ENCODE data around the gene RASSF1.
A peak's percentile ranks its signal among the peaks of the same experiment; 100 is the strongest.

Gene RASSF1

DNA sequence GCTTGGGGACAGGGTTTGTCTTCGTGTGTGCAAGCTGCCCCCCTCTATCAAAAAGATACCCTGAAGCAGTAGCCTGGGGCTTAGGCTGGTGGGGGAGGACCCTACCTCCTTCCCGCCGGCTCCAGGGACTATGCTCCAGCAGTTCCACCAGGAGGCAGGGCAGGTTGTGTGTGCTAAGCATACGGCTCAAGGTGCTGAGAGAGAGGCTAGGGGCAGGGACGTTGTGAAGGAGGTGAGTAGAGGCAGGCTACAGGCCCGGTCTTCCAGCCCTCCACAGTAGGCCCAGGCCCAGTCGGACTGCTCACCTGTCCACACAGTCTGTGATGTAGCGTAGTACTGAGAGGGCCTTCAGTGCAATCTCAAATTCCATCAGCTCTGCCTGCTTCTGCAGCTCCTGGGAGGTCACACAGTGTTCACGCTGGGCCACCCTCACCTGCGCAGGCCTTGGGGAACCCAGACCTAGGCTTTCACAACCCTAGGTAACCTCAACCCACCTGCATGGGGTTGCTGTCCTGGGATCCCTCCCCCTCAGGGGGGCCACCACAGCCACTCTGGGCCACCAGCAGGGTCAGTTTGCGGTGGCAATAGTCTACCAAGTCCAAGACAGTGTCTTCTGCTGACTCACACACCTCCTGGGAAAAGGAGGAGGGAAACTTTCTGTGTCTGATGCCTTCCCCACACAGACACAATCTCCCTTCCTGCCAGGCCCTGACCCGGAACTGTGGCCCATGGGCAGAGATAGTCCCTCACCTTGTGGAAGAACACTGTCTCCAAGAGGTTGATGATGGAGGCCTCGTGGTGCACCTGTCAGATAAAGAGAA, 2.4 kb upstream of the RASSF1 start:
- TF ChIP-seq POLR2A (IDR thresholded peaks at IDR 0.05; ENCODE audit: extremely low read depth, insufficient read length) (no peak), MYC (IDR thresholded peaks at IDR 0.05; ENCODE audit: low read depth, low read length) (no peak), CTCF (IDR thresholded peaks at IDR 0.05; ENCODE audit: low read depth, low read length) (no peak)
- TF ChIP-seq, protein P1, sequence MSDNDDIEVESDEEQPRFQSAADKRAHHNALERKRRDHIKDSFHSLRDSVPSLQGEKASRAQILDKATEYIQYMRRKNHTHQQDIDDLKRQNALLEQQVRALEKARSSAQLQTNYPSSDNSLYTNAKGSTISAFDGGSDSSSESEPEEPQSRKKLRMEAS (IDR thresholded peaks at IDR 0.05; ENCODE audit: low read depth, low read length): no peak
- H3K4me3 ChIP-seq (ENCODE audit: low read depth, low read length): no peak overlapping the region
- DNase-seq (ENCODE audit: low read depth): peak; percentile 42

- H3K4me3 ChIP-seq (ENCODE audit: low read depth, low read length): no peak overlapping the region
- DNase-seq (ENCODE audit: low read depth): no peak
- TF ChIP-seq POLR2A (IDR thresholded peaks at IDR 0.05; ENCODE audit: extremely low read depth, insufficient read length) (no peak), MYC (IDR thresholded peaks at IDR 0.05; ENCODE audit: low read depth, low read length) (no peak), CTCF (IDR thresholded peaks at IDR 0.05; ENCODE audit: low read depth, low read length) (no peak)
- TF ChIP-seq, protein P1 (IDR thresholded peaks at IDR 0.05; ENCODE audit: low read depth, low read length): no peak
Measured at GRCh38 chr3:50341996-50342650, 1.5 kb upstream of the RASSF1 start.

DNA sequence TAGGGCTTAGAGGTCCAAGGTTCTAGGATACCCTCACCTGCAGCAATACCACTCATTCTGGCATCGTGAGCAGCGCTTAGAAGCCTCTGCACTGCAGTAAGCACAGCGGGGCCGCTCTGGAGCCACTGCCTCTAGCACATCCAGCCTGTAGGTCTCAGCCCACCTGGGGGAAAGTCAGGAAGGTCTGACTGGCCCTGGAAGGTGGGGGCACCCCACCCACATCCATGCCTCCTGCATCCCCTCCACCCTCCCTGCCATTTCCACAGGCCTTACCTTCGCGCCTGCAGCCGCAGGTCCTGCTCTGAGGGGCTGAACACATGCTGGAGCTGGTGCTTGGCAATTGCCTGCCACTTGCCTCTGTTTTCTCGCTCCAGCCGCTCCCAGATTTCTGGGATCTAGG, 901 bp upstream of the RASSF1 start:
- no peak for TF ChIP-seq POLR2A (IDR thresholded peaks at IDR 0.05; ENCODE audit: extremely low read depth, insufficient read length)
- no peak for TF ChIP-seq MYC (IDR thresholded peaks at IDR 0.05; ENCODE audit: low read depth, low read length)
- no peak for TF ChIP-seq CTCF (IDR thresholded peaks at IDR 0.05; ENCODE audit: low read depth, low read length)
- TF ChIP-seq, protein P1 (IDR thresholded peaks at IDR 0.05; ENCODE audit: low read depth, low read length): no peak
- no peak for DNase-seq (ENCODE audit: low read depth)
- H3K4me3 ChIP-seq (ENCODE audit: low read depth, low read length): peak overlapping the region; percentile 64

- TF ChIP-seq MYC (IDR thresholded peaks at IDR 0.05; ENCODE audit: low read depth, low read length) (no peak), POLR2A (IDR thresholded peaks at IDR 0.05; ENCODE audit: extremely low read depth, insufficient read length) (no peak), CTCF (IDR thresholded peaks at IDR 0.05; ENCODE audit: low read depth, low read length) (no peak)
- TF ChIP-seq, protein P1 (IDR thresholded peaks at IDR 0.05; ENCODE audit: low read depth, low read length): no peak
- peak overlapping the region; percentile 99 for H3K4me3 ChIP-seq (ENCODE audit: low read depth, low read length)
Measured at GRCh38 chr3:50340147-50340447, 539 bp downstream of the RASSF1 start.

GRCh38 chr3:50339485-50340146, 1.0 kb downstream of the RASSF1 start:
- DNase-seq (ENCODE audit: low read depth): peak; percentile 69
- H3K4me3 ChIP-seq (ENCODE audit: low read depth, low read length): peak overlapping the region; percentile 99
- TF ChIP-seq, protein P1 (IDR thresholded peaks at IDR 0.05; ENCODE audit: low read depth, low read length): no peak
- TF ChIP-seq MYC (IDR thresholded peaks at IDR 0.05; ENCODE audit: low read depth, low read length) (no peak), CTCF (IDR thresholded peaks at IDR 0.05; ENCODE audit: low read depth, low read length) (no peak), POLR2A (IDR thresholded peaks at IDR 0.05; ENCODE audit: extremely low read depth, insufficient read length) (no peak)

More at GRCh38 chr3:50340147-50340447, 539 bp downstream of the RASSF1 start:
- no peak for DNase-seq (ENCODE audit: low read depth)
